Neural progenitor cell (in vitro differentiated cells): ENCODE data around the gene FIBCD1. TPM values are rescaled to one million over a fixed set of nuclear protein-coding genes. Genes with fewer than 3 reads are reported as not detected.

Source experiments
- DNase-seq: peaks from one replicate; pipeline ENCODE4 v3.0.0-alpha.2; 2016; ENCODE audit warnings: low spot score
- H2AFZ ChIP-seq: fragments of 200-600 bp; sonication (generic); replicated peaks from 2 replicates; pipeline ENCODE4 v1.6.1; 2016; ENCODE audit warnings: antibody characterized with exemption
- H3F3A ChIP-seq: fragments of 200-600 bp; sonication (generic); 2 replicates; pipeline ENCODE4 v1.6.1; 2016; ENCODE audit warnings: antibody characterized with exemption, low read depth
- H3K27ac ChIP-seq: fragments of 200-600 bp; sonication (generic); 2 replicates; pipeline ENCODE4 v1.5.1; 2016; ENCODE audit warnings: mild to moderate bottlenecking
- H3K27me3 ChIP-seq: fragments of 200-600 bp; sonication (generic); 2 replicates; pipeline ENCODE4 v1.6.1; 2016; ENCODE audit warnings: mild to moderate bottlenecking, moderate library complexity
- H3K36me3 ChIP-seq: fragments of 200-600 bp; sonication (generic); 2 replicates; pipeline ENCODE4 v1.5.1; 2016
- H3K4me1 ChIP-seq: fragments of 200-600 bp; sonication (generic); 2 replicates; pipeline ENCODE4 v1.6.1; 2016; ENCODE audit warnings: mixed run types
- H3K4me2 ChIP-seq: fragments of 200-600 bp; sonication (generic); 2 replicates; pipeline ENCODE4 v1.6.1; 2016
- H3K4me3 ChIP-seq: fragments of 200-600 bp; sonication (generic); 2 replicates; pipeline ENCODE4 v1.5.1; 2016
- H3K79me2 ChIP-seq: fragments of 200-600 bp; sonication (generic); 2 replicates; pipeline ENCODE4 v1.6.1; 2016; ENCODE audit warnings: low read depth
- H3K9ac ChIP-seq: fragments of 200-600 bp; sonication (generic); 2 replicates; pipeline ENCODE4 v1.6.1; 2016
- H3K9me3 ChIP-seq: fragments of 200-600 bp; sonication (generic); 2 replicates; pipeline ENCODE4 v1.5.1; 2016; ENCODE audit warnings: low read depth
- H4K20me1 ChIP-seq: fragments of 200-600 bp; sonication (generic); 2 replicates; pipeline ENCODE4 v1.6.1; 2016; ENCODE audit warnings: low read depth
- H3K27ac Mint-ChIP-seq: 3 replicates; pipeline ENCODE4 v1.8.0; 2021; ENCODE audit warnings: mixed read lengths
- H3K27me3 Mint-ChIP-seq: 2 replicates; pipeline ENCODE4 v1.8.0; 2022; ENCODE audit warnings: low read depth, mild to moderate bottlenecking, inconsistent platforms, moderate library complexity, mixed read lengths; ENCODE audit not compliant: insufficient read depth
- H3K36me3 Mint-ChIP-seq: 3 replicates; pipeline ENCODE4 v1.8.0; 2021; ENCODE audit warnings: mixed read lengths
- H3K4me1 Mint-ChIP-seq: 3 replicates; pipeline ENCODE4 v1.8.0; 2021; ENCODE audit warnings: mixed read lengths
- H3K4me3 Mint-ChIP-seq: 3 replicates; pipeline ENCODE4 v1.8.0; 2021; ENCODE audit warnings: mild to moderate bottlenecking, moderate library complexity, mixed read lengths
- H3K9me3 Mint-ChIP-seq: 3 replicates; pipeline ENCODE4 v1.8.0; 2020; ENCODE audit warnings: mixed read lengths
- CTCF ChIP-seq: fragments of 200-600 bp; sonication (generic); IDR thresholded peaks from 2 replicates; pipeline ENCODE4 v1.5.1; 2017; ENCODE audit warnings: antibody characterized with exemption, mild to moderate bottlenecking
- EZH2 ChIP-seq: fragments of 200-600 bp; sonication (generic); IDR thresholded peaks from 2 replicates; pipeline ENCODE4 v1.6.1; 2017; ENCODE audit warnings: antibody characterized with exemption, mild to moderate bottlenecking, moderate library complexity
- EZH2phosphoT487 ChIP-seq: fragments of 200-600 bp; sonication (generic); IDR thresholded peaks from 2 replicates; pipeline ENCODE4 v1.6.1; 2017; ENCODE audit warnings: antibody characterized with exemption
- total RNA-seq: library from RNA; depleted of rRNA; stranded (reverse); fragments of >200 nt; gene quantifications from 2 replicates; pipeline ENCODE4 v1.2.3, GENCODE V29; 2015; ENCODE audit warnings: low replicate concordance

FIBCD1 gene
- total RNA-seq, 1 donor from 2014 or later = 1.8 TPM

DNA sequence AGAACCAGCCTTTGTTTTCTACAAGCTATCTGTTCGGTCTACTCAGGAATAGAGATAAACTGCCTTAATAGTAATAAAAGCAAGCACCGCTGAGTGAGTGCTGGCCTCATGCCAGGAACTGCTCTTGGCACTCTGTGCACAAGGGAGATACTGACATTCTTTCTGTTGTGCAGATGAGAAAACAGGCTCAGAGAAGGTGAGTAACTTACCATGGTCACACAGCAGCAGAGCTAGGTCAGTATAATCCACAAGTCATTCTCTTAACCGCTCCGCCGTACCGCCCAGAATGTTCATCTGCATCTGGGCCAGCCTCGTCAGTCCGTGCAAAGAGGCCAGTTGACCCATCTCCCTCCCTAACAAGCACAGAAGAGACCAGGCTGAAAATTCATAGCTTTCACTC, 69.8 kb downstream of the FIBCD1 start:
- Histone ChIP-seq H3K4me1 (peaks cover 6% of the 10 kb centered on the region), H3F3A (peaks cover 26% of the 10 kb centered on the region), H3K9ac (no peak overlapping the region), H3K79me2 (peaks cover 53% of the 10 kb centered on the region), H3K36me3 (no peaks in the 10 kb centered on the region), H3K27ac (no peak overlapping the region), H3K27me3 (no peaks in the 10 kb centered on the region), H3K9me3 (no peaks in the 10 kb centered on the region), H3K4me2 (no peak overlapping the region), H4K20me1 (peaks cover 82% of the 10 kb centered on the region), H2AFZ (no peak overlapping the region), H3K4me3 (no peak overlapping the region)
- Mint-ChIP-seq H3K9me3 (no peaks in the 10 kb centered on the region), H3K27ac (no peak overlapping the region), H3K27me3 (peaks cover 5% of the 10 kb centered on the region), H3K4me1 (peaks cover 34% of the 10 kb centered on the region), H3K36me3 (peaks cover 30% of the 10 kb centered on the region), H3K4me3 (no peak overlapping the region)
- no peak for DNase-seq
- TF ChIP-seq EZH2phosphoT487 (no peak), CTCF (no peak), EZH2 (no peak)

- TF ChIP-seq EZH2phosphoT487 (no peak), CTCF (no peak), EZH2 (no peak)
- H3K9me3 Mint-ChIP-seq = no peaks in the 10 kb centered on the region
- Histone ChIP-seq H3K27ac (no peak overlapping the region), H3K27me3 (no peaks in the 10 kb centered on the region), H3K9me3 (no peaks in the 10 kb centered on the region), H3K9ac (no peak overlapping the region), H4K20me1 (peaks cover 89% of the 10 kb centered on the region), H3F3A (peaks cover 29% of the 10 kb centered on the region), H3K79me2 (peaks cover 63% of the 10 kb centered on the region), H3K4me3 (no peak overlapping the region), H3K36me3 (no peaks in the 10 kb centered on the region), H3K4me2 (no peak overlapping the region), H3K4me1 (peaks cover 6% of the 10 kb centered on the region), H2AFZ (no peak overlapping the region)
- peaks cover 23% of the 10 kb centered on the region for H3K36me3 Mint-ChIP-seq
- H3K27me3 Mint-ChIP-seq = peaks cover 2% of the 10 kb centered on the region
- no peak for DNase-seq
- H3K27ac Mint-ChIP-seq = no peak overlapping the region
- no peak overlapping the region for H3K4me3 Mint-ChIP-seq
- peaks cover 33% of the 10 kb centered on the region for H3K4me1 Mint-ChIP-seq
These were observed 70.8 kb downstream of the FIBCD1 start for GRCh38 chr9:130868230-130868629.

DNA sequence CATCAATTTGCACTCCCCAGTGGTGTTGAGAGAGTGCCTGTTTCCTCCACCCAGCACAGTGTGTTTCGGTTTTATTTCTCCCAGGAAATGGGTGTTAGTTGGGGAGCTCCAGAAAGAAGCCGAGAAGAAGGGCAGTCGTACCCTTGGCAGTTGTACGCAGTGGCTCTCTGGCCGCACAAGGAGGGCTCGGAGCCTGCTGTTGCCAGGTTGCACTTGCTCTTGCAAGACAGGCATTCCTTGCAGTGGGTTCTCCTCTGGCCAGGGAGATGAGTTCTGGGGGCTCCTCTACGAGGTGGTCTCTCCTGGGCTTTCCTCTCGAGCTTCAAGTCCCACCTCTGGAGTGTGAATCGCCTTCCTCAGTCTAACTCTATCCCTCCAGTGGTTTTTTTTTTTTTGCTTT, 71.5 kb downstream of the FIBCD1 start:
- H3K9ac ChIP-seq = no peak overlapping the region

More for the DNA sequence above, 71.5 kb downstream of the FIBCD1 start:
- H3F3A ChIP-seq = peaks cover 35% of the 10 kb centered on the region
- H3K79me2 ChIP-seq = peaks cover 64% of the 10 kb centered on the region
- H3K4me1 ChIP-seq = peaks cover 6% of the 10 kb centered on the region
- H3K4me2 ChIP-seq = no peak overlapping the region
- no peaks in the 10 kb centered on the region for H3K36me3 ChIP-seq
- Mint-ChIP-seq H3K36me3 (peaks cover 19% of the 10 kb centered on the region), H3K27ac (no peak overlapping the region), H3K27me3 (peaks cover 2% of the 10 kb centered on the region), H3K4me3 (no peak overlapping the region), H3K9me3 (no peaks in the 10 kb centered on the region), H3K4me1 (peaks cover 39% of the 10 kb centered on the region)
- no peak for TF ChIP-seq EZH2
- no peak for TF ChIP-seq CTCF
- no peak for TF ChIP-seq EZH2phosphoT487
- no peak overlapping the region for H3K27ac ChIP-seq
- H4K20me1 ChIP-seq = peaks cover 92% of the 10 kb centered on the region
- no peaks in the 10 kb centered on the region for H3K9me3 ChIP-seq
- H3K4me3 ChIP-seq = no peak overlapping the region
- no peak overlapping the region for H2AFZ ChIP-seq
- no peak for DNase-seq
- H3K27me3 ChIP-seq = no peaks in the 10 kb centered on the region
